Measurements from ENCODE around the gene ESR1. TPM values are rescaled to one million over a fixed set of nuclear protein-coding genes. Genes with fewer than 3 reads are reported as not detected.
"Not testable (repeated sequence)": the region's sequence is repeated elsewhere in the genome, so short reads cannot be mapped to it uniquely, and the experiment has no call there.

ESR1 gene
- total and polyA plus RNA-seq, 11 donors: 0.15 to 3.5 (median 0.93) TPM

DNA sequence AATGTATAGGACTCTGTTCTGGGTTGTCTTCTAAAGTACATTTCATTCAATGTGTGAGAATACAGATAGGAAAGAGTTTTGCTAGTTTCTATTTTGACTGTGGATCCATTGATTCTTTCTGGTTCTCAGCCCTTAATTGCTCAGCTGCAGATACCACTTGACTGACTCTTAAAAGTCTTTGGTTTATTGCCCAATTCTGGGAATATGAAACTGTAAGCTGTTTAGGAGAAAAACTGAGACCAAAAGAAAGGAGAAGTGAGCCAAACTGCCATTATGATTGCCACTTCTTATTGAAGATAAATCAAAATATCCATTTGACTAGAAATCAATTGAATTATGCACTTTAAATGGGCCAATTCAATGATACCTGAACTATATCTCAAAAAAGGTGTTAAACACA, 211.4 kb downstream of the ESR1 start:
- Histone ChIP-seq H3K27me3 (no peaks in the 10 kb centered on the region), H3K27ac (no peak overlapping the region), H3K4me3 (no peak overlapping the region), H3K4me1 (peaks cover 0 to 11% (median 0%) of the 10 kb centered on the region in 12 donors), H3K9me3 (peaks cover 0 to 13% (median 3%) of the 10 kb centered on the region in 12 donors), H3K36me3 (no peaks in the 10 kb centered on the region)
- intact Hi-C loops (cut with DNase I): no loop called here
- ATAC-seq: no peak
- DNase-seq: no peak
- TF ChIP-seq, protein P1, sequence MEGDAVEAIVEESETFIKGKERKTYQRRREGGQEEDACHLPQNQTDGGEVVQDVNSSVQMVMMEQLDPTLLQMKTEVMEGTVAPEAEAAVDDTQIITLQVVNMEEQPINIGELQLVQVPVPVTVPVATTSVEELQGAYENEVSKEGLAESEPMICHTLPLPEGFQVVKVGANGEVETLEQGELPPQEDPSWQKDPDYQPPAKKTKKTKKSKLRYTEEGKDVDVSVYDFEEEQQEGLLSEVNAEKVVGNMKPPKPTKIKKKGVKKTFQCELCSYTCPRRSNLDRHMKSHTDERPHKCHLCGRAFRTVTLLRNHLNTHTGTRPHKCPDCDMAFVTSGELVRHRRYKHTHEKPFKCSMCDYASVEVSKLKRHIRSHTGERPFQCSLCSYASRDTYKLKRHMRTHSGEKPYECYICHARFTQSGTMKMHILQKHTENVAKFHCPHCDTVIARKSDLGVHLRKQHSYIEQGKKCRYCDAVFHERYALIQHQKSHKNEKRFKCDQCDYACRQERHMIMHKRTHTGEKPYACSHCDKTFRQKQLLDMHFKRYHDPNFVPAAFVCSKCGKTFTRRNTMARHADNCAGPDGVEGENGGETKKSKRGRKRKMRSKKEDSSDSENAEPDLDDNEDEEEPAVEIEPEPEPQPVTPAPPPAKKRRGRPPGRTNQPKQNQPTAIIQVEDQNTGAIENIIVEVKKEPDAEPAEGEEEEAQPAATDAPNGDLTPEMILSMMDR (IDR thresholded peaks at IDR 0.05): no peak
- TF ChIP-seq POLR2A (IDR thresholded peaks at IDR 0.05): no peak

DNA sequence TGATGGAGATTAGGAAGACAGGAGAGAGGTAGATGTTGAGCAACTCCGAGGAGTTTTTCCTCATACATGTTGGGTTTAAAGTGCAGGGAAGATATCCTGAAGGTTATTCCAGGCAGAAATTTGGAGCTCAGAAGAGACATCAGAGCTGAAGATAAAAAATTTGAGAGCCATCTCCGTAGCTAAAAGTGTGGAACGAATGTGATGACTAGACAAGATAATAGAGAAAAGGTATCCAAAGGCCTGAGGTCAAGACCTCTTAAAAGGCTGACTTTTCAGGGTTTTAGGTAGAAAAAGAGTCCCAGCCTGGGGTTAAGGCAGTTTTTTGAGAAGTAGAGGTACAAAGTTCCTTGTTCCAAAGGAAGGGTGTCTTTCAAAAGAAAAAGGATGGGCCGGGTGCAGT, 214.8 kb downstream of the ESR1 start:
- intact Hi-C loops (cut with DNase I): no loop called here
- 83 to 85% (median 85%) methylated on average over 4 of the region's 4 CpGs for WGBS, 4 donors

DNA sequence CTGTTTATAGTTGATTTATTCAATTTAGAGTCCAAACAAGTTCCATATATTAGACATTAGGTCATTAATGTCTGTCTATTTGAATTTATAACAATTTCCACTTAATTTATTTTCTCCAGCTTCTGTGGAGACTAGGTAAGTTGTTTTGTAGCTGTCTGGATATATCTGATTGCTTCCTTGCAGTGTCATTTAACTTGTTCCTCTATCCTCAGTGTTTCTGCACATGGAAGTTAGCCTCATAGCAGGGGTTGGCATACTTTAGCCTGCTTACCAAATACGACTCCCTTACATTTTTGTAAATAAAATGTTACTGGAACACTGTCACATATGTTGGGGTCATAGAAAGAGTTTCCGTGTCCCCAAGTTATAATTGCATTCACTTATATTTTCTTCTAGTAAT, 216.1 kb downstream of the ESR1 start:
- WGBS, 4 donors: 60 to 80% (median 76%) methylated on average over 2 of the region's 2 CpGs
- Histone ChIP-seq H3K4me3 (no peak overlapping the region), H3K27me3 (no peaks in the 10 kb centered on the region), H3K9me3 (peaks cover 0 to 23% (median 5%) of the 10 kb centered on the region in 12 donors), H3K27ac (no peak overlapping the region), H3K36me3 (no peaks in the 10 kb centered on the region), H3K4me1 (peaks cover 0 to 8% (median 0%) of the 10 kb centered on the region in 12 donors)
- no peak for ATAC-seq
- TF ChIP-seq, protein P1 (IDR thresholded peaks at IDR 0.05): no peak
- no peak for TF ChIP-seq POLR2A (IDR thresholded peaks at IDR 0.05)
- intact Hi-C loops (cut with DNase I): no loop called here
- DNase-seq: no peak

More for the DNA sequence above, 214.8 kb downstream of the ESR1 start:
- peaks cover 0 to 15% (median 3%) of the 10 kb centered on the region in 12 donors for H3K9me3 ChIP-seq
- no peak overlapping the region for H3K27ac ChIP-seq
- no peak overlapping the region for H3K4me3 ChIP-seq
- TF ChIP-seq POLR2A (IDR thresholded peaks at IDR 0.05): no peak
- TF ChIP-seq, protein P1 (IDR thresholded peaks at IDR 0.05): no peak
- no peaks in the 10 kb centered on the region for H3K27me3 ChIP-seq
- no peak for ATAC-seq
- H3K36me3 ChIP-seq: no peaks in the 10 kb centered on the region
- H3K4me1 ChIP-seq: peaks cover 0 to 11% (median 0%) of the 10 kb centered on the region in 12 donors
- no peak for DNase-seq

DNA sequence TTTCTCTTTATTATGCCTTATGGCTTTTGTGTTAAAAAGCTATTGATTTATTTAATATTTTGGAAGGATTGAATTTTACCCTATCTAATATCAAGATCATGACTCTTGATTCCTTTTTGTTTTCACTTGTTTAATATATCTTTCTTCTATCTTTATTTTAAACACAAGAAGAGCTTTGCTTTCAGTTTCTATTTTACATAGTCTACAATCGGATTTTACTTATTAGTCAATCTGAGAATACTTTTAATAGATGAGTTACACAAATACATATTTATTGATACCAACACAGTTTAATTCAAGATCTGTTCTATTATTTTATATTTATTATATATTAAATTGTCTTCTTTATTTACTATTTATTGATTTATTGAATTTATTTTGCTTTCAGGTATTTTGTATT, 218.8 kb downstream of the ESR1 start:
- Histone ChIP-seq H3K9me3 (peaks cover 0 to 23% (median 5%) of the 10 kb centered on the region in 12 donors), H3K27me3 (no peaks in the 10 kb centered on the region), H3K36me3 (no peaks in the 10 kb centered on the region), H3K4me3 (peak overlapping the region in 6 of 12 donors; percentile 17 to 35 (median 25)), H3K27ac (no peak overlapping the region), H3K4me1 (peaks cover 0 to 5% (median 0%) of the 10 kb centered on the region in 12 donors)
- TF ChIP-seq, protein P1 (IDR thresholded peaks at IDR 0.05): no peak
- no peak for TF ChIP-seq POLR2A (IDR thresholded peaks at IDR 0.05)
- intact Hi-C loops (cut with DNase I): no loop called here
- ATAC-seq (no peak), DNase-seq (no peak)
- 46 to 66% (median 56%) methylated on average over 1 of the region's 1 CpG for WGBS, 4 donors

DNA sequence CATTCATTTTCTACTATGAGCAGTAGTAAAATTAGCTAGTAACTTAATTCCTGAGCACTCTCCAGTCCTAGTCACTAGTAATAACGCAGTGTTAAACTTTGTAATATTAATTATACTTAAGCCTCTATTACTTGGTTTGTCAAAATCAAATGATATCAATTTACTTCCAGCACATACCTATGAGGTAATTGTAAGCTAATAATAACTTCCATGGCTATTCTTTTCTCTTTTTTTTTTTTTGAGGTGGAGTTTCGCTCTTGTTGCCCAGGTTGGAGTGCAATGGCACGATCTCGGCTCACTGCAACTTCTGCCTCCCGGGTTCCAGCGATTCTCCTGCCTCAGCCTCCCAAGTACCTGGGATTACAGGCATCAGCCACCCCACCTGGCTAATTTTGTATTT, 219.3 kb downstream of the ESR1 start:
- H3K27me3 ChIP-seq; H3K27ac ChIP-seq; H3K36me3 ChIP-seq; intact Hi-C loops (cut with DNase I); DNase-seq; ATAC-seq; H3K4me1 ChIP-seq: not testable (repeated sequence)
- Histone ChIP-seq H3K4me3 (peak overlapping the region in 1 of 12 donors; percentile 29), H3K9me3 (peaks cover 0 to 23% (median 5%) of the 10 kb centered on the region in 12 donors)
- WGBS, 4 donors: 75 to 88% (median 84%) methylated on average over 6 of the region's 6 CpGs

DNA sequence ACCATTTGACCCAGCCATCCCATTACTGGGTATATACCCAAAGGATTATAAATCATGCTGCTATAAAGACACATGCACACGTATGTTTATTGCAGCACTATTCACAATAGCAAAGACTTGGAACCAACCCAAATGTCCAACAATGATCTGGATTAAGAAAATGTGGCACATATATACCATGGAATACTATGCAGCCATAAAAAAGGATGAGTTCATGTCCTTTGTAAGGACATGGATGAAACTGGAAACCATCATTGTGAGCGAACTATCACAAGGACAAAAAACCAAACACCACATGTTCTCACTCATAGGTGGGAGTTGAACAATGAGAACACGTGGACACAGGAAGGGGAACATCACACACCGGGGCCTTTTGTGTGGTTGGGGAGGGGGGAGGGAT, 226.3 kb downstream of the ESR1 start:
- H3K4me1 ChIP-seq; H3K27ac ChIP-seq; intact Hi-C loops (cut with DNase I); H3K4me3 ChIP-seq; ATAC-seq; H3K9me3 ChIP-seq; H3K27me3 ChIP-seq; H3K36me3 ChIP-seq; DNase-seq: not testable (repeated sequence)
- 90 to 96% (median 92%) methylated on average over 4 of the region's 4 CpGs for WGBS, 4 donors
